Thyroid gland (tissue), 4 donors: ENCODE data around the gene LYVE1.

ENCODE experiments used
- POLR2A ChIP-seq, 2 donors: fragments of 450-650 bp; IDR thresholded peaks; one replicate each; pipeline ENCODE4 v1.6.1; 2017; ENCODE audit warnings: antibody characterized with exemption in 2 of 2, mild to moderate bottlenecking in 2 of 2, moderate library complexity in 1 of 2
- TF ChIP-seq, protein P1 (sequence below), 6 experiments: fragments of 200-600 bp in 3 of 6; fragments of 450-650 bp in 3 of 6; sonication (generic) in 3 of 6; IDR thresholded peaks; one replicate each; pipeline ENCODE4 v1.5.1; 2016 to 2019; ENCODE audit warnings: antibody characterized with exemption in 6 of 6, mild to moderate bottlenecking in 2 of 6, inconsistent platforms in 1 of 6, moderate library complexity in 1 of 6

DNA sequence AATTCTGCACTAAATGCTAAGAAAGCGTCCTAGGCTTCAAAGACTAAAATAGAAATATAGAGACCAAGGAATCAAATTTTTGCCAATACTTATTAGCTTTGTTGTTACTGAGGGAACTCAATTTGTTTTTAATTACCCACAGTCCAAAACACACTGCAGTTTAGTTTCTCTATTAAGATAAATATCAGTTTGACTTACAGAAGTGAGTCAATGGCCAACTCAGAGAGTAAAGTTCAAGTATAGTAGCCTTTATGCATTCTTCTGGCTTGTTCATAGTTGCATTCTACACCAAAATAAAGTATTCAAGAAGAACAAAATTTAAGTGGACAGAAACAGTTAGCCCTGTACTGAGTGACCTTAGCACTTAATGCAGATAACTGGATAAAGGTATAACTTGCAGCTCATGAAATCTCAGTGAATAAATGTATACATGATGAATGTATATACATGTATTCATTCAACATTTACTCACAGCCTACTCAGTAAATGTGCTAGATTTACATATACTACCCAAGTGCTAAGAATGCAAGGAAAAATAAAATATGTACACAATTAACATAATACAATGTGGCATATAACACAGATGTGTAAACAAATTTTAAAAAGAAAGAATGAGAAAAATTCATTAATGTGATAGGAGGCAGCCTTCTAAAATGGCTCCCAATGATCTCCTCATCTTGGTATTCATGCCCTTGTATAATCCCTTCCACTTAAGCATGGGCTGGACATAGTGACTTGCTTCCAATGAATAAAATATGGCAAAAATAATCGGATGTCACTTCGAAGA, 17.8 kb downstream of the LYVE1 start:
- TF ChIP-seq, protein P1, sequence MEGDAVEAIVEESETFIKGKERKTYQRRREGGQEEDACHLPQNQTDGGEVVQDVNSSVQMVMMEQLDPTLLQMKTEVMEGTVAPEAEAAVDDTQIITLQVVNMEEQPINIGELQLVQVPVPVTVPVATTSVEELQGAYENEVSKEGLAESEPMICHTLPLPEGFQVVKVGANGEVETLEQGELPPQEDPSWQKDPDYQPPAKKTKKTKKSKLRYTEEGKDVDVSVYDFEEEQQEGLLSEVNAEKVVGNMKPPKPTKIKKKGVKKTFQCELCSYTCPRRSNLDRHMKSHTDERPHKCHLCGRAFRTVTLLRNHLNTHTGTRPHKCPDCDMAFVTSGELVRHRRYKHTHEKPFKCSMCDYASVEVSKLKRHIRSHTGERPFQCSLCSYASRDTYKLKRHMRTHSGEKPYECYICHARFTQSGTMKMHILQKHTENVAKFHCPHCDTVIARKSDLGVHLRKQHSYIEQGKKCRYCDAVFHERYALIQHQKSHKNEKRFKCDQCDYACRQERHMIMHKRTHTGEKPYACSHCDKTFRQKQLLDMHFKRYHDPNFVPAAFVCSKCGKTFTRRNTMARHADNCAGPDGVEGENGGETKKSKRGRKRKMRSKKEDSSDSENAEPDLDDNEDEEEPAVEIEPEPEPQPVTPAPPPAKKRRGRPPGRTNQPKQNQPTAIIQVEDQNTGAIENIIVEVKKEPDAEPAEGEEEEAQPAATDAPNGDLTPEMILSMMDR (IDR thresholded peaks at IDR 0.05) = no peak
- TF ChIP-seq POLR2A (IDR thresholded peaks at IDR 0.05) = no peak
